ENCODE data around the gene AFG1L. TPM values are rescaled to one million over a fixed set of nuclear protein-coding genes. Genes with fewer than 3 reads are reported as not detected.
A peak's percentile ranks its signal among the peaks of the same experiment; 100 is the strongest.
"Not testable (repeated sequence)": the region's sequence is repeated elsewhere in the genome, so short reads cannot be mapped to it uniquely, and the experiment has no call there.

Gene AFG1L
- total RNA-seq, 1 donor from 2014 or later: 3.2 TPM

- no peak for DNase-seq (ENCODE audit: low read depth in 2 of 2)
These were observed 55.7 kb downstream of the AFG1L start for GRCh38 chr6:108350528-108350927.

- DNase-seq (ENCODE audit: low read depth in 2 of 2): peak in 1 of 2 donors; percentile 12
These were observed 59.0 kb downstream of the AFG1L start for GRCh38 chr6:108353853-108354252.

GRCh38 chr6:108355120-108355519 is 60.3 kb downstream of the AFG1L start:
- no peak for DNase-seq (ENCODE audit: low read depth in 2 of 2)

- DNase-seq (ENCODE audit: low read depth in 2 of 2): no peak
These were observed 61.0 kb downstream of the AFG1L start for GRCh38 chr6:108355890-108356289.

- DNase-seq (ENCODE audit: low read depth in 2 of 2): no peak
These were observed 65.3 kb downstream of the AFG1L start for GRCh38 chr6:108359901-108360882.

- no peak for DNase-seq (ENCODE audit: low read depth in 2 of 2)
These were observed 66.1 kb downstream of the AFG1L start for GRCh38 chr6:108360919-108361311.

- peak in 1 of 2 donors; percentile 5 for DNase-seq (ENCODE audit: low read depth in 2 of 2)
These were observed 66.6 kb downstream of the AFG1L start for GRCh38 chr6:108361312-108361932.

- DNase-seq (ENCODE audit: low read depth in 2 of 2): no peak
These were observed 67.6 kb downstream of the AFG1L start for GRCh38 chr6:108362455-108362854.

- DNase-seq (ENCODE audit: low read depth in 2 of 2): no peak
These were observed 68.3 kb downstream of the AFG1L start for GRCh38 chr6:108363113-108363512.

- no peak for DNase-seq (ENCODE audit: low read depth in 2 of 2)
These were observed 69.0 kb downstream of the AFG1L start for GRCh38 chr6:108363889-108364313.

- no peak for DNase-seq (ENCODE audit: low read depth in 2 of 2)
These were observed 69.6 kb downstream of the AFG1L start for GRCh38 chr6:108364470-108364869.

GRCh38 chr6:108365478-108365877 is 70.6 kb downstream of the AFG1L start:
- DNase-seq (ENCODE audit: low read depth in 2 of 2): peak in 1 of 2 donors; percentile 3

- no peak for DNase-seq (ENCODE audit: low read depth in 2 of 2)
These were observed 71.4 kb downstream of the AFG1L start for GRCh38 chr6:108366236-108366635.

GRCh38 chr6:108368431-108369030 is 73.7 kb downstream of the AFG1L start:
- DNase-seq (ENCODE audit: low read depth in 2 of 2): no peak

- DNase-seq (ENCODE audit: low read depth in 2 of 2): no peak
These were observed 86.0 kb downstream of the AFG1L start for GRCh38 chr6:108380876-108381275.

GRCh38 chr6:108383981-108384380 is 89.1 kb downstream of the AFG1L start:
- DNase-seq (ENCODE audit: low read depth in 2 of 2): no peak

- DNase-seq (ENCODE audit: low read depth in 2 of 2): not testable (repeated sequence)
These were observed 94.3 kb downstream of the AFG1L start for GRCh38 chr6:108389190-108389589.

- no peak for DNase-seq (ENCODE audit: low read depth in 2 of 2)
These were observed 100.4 kb downstream of the AFG1L start for GRCh38 chr6:108395297-108395696.

GRCh38 chr6:108403236-108403635 is 108.4 kb downstream of the AFG1L start:
- DNase-seq (ENCODE audit: low read depth in 2 of 2): no peak

GRCh38 chr6:108406943-108407342 is 112.1 kb downstream of the AFG1L start:
- DNase-seq (ENCODE audit: low read depth in 2 of 2): no peak

GRCh38 chr6:108407904-108408827 is 113.3 kb downstream of the AFG1L start:
- no peak for DNase-seq (ENCODE audit: low read depth in 2 of 2)
